Urothelium cell line (cell line): ENCODE results near the gene ATF2.
A peak's percentile ranks its signal among the peaks of the same experiment; 100 is the strongest.

ENCODE experiments used
- DNase-seq: peaks from one replicate; pipeline ENCODE4 v3.0.0; 2011; ENCODE audit warnings: low spot score, mixed read lengths
- FAIRE-seq: peaks from 2 replicates; lab custom pipeline; 2011; peaks lifted over from hg19 to GRCh38; lab: Jason Lieb, UNC

The ATF2 gene, protein sequence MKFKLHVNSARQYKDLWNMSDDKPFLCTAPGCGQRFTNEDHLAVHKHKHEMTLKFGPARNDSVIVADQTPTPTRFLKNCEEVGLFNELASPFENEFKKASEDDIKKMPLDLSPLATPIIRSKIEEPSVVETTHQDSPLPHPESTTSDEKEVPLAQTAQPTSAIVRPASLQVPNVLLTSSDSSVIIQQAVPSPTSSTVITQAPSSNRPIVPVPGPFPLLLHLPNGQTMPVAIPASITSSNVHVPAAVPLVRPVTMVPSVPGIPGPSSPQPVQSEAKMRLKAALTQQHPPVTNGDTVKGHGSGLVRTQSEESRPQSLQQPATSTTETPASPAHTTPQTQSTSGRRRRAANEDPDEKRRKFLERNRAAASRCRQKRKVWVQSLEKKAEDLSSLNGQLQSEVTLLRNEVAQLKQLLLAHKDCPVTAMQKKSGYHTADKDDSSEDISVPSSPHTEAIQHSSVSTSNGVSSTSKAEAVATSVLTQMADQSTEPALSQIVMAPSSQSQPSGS

DNA sequence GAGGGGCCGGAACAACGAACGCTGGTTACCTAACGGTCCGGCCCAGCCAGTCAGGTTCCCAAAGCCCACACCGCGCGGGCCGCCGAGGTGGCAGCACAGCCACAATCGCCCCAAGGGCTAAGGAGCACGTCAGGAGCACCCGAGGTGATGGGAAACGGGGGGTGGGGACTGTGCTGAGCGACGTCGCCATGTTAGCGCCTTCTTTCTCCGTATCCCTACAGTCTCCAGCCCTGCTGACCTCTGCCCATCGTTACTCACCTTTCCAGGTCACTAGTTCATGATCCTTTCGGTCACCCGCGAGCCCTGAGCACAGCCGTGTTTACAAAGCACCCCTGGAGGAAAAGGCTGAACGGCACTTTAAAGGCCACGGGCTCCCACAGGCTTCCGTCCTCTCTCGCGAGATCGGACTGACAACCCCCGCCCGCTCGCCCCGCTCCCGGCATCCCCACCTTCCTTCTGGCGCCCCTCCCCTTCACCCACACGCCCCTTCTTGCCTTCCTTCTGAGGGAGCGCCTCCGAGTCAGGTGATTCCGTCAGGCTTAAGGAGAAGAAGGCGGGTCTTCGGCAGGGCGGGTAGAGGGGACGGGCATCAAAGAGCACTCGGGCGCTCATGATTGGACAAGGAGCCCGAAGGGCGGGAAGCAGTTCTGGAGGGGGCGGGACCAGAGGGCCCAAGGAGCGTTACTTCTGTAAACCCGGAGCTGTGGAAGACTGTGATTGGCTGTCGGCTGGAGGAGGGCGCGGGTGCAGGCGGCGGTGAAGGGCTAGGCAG, at the start of gene ATF2:
Gene ATF2, minus strand, starts transcription at position 412 of the 772 bp plus-strand sequence. CDS start 31,760 bp downstream, outside the sequence.
- peak; percentile 76 for FAIRE-seq
- DNase-seq, result peak; percentile 98

DNA sequence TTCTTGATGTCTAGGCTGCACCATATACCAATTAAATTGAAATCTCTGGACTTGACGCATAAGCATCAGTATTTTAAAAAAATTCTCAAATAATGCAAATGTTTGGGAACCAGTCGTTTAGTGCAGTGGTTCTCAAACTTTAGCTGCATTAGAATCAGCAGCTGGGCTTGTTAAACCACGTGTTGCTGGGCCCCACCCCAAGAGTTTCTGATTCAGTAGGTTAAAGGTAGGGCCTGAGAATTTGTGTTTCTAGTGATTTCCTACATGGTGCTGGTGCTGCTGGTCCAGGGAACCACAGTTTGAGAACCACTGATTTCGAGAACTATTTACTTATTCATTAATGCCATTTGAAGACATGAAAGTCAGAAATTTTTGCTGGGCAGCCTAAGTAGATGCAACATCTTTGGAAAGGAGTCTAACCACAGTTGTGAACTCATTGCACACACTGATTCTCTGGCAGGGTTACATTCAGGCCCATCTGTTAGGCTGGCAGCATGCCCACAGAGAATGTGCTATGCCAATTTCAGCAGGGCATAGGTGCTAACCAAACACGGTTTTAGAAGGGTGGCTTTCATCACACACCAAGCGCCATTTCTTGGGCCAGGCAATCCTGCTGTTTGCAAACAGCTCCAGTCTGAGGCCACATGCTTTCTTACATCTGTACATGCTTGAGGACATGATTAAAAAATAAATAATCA, 39.9 kb upstream of the ATF2 start:
- no peak for DNase-seq

DNA sequence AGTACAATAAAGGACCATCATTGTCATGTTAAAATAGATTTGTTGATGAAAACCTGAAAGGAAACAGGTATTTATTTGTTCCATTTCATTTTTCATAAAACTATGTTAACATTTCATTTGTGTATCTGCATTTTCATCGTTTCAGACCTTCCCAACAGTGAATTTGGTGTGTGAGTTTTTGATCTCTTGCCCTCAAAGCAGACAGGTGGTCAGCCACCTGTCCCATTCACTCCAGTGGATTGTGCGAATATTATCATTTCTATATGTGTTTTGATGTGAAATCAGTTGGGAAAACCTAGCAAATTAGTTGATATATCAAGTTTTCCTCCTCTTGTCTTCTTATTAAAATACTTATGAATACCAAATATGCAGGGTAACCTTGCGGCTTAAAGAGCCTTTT, 38.9 kb upstream of the ATF2 start:
- FAIRE-seq (no peak), DNase-seq (no peak)

More for the DNA sequence above, 39.9 kb upstream of the ATF2 start:
- FAIRE-seq, result no peak

DNA sequence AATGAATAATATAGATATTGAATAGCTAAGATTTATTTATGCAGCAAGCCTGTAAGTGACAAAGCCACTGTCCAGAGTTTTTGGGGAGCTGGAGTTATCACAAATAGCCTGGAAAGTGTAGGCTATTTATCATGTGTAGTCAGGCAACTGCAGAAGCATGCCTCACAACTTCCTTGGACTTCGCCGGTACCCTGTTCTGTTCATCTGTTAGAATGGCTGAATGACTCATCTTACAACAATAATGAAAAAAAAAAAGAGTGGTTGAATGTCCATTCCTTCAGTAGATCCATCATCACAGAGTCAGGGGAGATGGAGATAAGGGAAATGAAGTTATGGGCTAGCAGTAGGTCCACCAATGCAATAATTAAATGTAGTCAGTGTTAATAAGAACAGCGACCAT, 37.5 kb upstream of the ATF2 start:
- FAIRE-seq (no peak), DNase-seq (peak; percentile 21)

DNA sequence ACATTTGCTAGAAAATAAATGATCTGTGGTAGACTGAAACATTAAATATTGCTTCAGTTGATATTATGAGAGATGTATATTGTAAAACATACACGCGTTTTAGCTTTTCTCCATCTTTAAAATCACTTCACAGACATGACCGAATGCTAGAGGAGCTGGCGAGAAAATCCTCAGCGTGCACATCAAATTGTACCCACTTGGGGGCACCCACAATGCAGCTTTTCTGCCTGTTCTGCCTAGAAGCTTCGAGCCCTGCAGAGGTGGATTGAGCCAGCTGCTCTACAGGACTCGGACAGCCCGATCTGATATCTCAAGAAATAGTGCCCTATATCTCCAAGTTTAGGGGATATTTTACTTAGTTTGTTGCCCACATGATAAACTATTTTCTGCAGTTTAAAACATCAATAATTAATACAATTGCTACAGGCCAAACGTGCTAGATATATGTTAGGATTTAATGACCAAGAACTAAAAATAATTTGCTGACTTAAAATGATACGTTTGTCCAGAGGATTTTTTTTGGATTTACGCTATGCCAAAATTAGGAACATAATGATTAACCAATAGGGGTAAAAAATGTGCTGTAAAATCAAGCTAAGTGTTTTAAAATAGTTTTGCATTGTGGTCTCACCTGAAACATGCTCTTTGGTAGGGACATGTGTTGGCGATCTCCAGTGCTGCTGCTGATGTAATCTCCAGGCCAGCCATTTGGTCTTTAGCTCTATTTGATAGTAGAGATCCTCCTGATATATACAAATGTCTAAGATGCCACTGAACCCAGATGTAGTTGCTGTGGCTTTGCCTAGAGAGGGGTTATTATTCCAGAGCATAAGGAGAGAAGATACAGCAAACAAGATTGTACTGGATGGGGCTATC, 35.9 kb upstream of the ATF2 start:
- peak; percentile 65 for DNase-seq
- FAIRE-seq, result no peak

DNA sequence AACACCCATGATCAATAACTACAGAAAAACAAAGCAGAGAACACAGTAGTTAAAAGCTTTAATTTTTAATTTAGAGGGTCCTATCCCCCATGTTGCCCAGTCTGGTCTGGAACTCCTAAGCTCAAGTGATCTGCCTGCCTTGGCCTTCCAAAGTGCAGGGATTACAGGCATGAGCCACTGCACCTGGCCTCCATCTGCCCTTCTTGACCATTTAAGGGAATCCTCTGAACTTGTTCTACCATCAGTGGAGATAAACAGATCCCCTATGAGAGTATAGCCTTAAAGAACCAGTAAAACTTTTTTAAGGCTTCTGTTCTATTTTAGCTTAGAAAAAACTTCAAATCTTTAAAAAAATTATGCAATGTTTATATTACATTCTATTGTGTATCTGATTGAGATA, 27.0 kb upstream of the ATF2 start:
- FAIRE-seq (no peak), DNase-seq (no peak)

DNA sequence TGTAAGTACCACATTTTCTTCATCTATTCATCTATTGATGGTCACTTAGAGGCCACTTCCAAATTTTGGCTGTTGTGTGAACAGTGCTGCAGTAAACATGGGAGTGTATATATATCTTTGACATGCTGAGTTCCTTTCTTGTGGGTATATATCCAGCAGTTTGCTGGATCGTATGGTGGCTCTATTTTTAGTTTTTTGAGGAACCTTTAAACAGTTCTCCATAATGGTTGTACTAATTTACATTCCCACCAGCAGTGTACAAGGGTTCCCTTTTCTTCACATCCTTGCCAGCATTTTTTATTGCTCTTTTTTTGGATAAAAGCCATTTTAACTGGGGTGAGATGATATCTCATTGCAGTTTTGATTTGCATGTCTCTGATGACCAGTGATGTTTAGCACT, 20.8 kb upstream of the ATF2 start:
- DNase-seq, result no peak
- FAIRE-seq, result no peak

DNA sequence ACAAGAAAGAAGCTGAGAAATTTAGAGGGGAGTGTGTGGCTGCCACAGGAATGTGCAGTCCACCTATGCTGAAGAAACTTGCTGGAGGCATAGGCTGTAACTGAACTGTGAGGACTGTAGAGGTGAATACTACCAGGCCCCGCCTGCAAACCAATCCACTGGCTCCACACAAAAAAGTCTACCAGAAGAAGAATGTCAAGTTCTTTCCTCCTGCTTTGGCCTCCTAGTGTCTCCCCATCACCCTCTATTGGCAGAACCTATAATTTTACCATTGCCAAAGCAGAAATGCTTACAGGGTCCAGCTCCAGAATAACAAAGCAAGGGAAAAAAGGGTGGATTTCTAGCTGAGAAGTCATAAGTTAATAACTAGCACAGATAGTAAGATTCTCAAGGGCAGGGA, 19.4 kb upstream of the ATF2 start:
- FAIRE-seq (no peak), DNase-seq (peak; percentile 8)

DNA sequence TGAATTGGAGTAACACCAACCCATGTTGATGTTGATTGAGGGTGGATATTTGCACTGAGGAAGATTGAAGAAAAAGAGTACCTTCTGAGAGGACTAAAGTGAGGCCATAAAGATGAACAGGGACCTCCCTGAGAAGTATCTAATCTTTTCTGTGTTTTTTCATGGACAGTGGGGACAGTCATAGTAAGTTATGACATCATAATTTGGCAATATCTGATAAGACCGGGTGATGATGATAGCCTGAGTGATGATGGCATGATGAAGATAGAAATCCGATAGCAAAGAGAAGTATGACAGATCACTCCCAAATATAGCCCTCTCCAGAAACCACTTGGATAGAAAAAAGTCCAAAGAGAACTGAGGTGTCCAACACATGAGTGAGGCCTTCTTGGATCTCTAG, 15.7 kb upstream of the ATF2 start:
- no peak for DNase-seq

DNA sequence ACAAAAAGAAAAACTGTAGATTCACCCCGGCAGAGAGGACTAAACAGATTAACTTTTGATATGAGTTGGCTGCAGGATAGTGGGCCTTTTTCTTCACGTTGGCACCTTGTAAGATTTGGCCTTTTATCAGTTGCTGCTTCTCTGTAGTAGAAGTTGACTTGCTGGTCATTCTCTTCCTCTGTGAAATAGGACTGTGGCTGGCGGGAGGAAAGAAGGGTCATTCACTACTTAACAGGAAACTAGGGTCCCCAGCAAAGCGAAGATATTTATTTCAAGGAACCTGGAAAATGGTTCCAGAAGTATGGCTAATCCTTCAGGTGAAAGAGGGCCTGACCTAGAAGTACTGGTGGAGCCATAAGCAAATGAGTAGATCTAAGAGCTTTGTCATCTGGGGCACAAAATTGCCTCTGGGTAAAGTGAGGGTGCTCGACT, 13.9 kb upstream of the ATF2 start:
- FAIRE-seq, result no peak
- no peak for DNase-seq

More for the DNA sequence above, 15.7 kb upstream of the ATF2 start:
- FAIRE-seq, result no peak

DNA sequence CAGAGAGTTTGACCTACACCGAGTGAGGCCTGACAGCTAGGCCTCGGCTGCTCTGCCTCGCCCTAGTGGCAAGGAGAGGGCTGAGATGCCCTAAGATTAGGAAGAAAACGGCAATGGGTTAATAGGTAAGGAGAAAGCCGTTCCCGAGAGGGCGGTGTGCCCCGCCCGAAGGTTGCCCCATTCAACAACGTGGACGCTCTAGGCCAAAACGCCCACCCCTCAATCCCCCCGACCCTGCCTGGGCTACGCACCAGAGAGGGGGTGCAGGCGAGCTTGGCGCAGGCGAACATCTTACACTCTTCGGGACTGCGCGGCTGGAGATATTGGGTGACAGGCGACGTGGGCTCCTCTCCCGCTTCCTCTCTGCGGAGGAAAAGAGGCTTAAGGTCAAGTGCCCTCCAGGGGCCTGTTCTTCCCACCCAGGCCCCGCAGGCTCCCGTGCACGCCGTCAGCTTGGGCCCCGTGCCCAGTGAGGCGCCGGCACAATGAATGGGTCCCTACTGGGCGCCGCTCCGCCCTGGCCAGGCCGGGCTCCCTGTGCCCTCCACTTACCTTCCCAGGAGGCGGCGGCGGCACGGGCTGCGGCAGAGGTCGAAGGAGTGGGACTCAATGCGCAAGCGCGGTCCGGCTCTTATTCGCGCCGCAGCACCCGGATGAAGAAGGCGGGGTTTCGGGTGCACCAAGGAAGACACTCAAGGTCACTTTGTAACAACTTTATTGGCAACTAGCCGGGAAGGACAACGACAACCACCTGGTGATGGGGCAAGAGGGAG, 13.3 kb upstream of the ATF2 start, which contains the start of gene ATP5MC3:
Gene ATP5MC3, minus strand, starts transcription at position 607 of the 773 bp plus-strand sequence. Its CDS starts 317 bp downstream, at position 290.
- DNase-seq (peak; percentile 96), FAIRE-seq (no peak)

DNA sequence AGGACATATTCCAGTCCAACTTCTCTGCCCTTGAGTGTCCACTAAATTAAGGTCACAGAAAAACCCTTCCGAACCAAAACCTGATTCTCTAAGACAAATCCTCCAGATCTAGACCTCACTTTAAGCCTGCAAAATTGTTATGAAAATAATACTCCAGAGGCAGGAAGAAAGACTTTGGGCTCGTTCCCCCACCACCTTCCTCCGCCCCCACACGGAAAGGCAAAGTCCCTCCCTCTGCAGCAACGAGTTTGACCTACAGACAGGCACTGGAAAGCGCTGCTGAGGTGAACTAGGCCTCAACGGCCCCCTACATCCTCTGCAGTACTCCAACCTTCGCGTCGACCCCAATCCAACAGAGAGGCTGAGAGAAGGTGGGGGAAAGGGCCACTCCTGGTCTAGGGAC, 12.7 kb upstream of the ATF2 start:
- DNase-seq (peak; percentile 39), FAIRE-seq (no peak)

DNA sequence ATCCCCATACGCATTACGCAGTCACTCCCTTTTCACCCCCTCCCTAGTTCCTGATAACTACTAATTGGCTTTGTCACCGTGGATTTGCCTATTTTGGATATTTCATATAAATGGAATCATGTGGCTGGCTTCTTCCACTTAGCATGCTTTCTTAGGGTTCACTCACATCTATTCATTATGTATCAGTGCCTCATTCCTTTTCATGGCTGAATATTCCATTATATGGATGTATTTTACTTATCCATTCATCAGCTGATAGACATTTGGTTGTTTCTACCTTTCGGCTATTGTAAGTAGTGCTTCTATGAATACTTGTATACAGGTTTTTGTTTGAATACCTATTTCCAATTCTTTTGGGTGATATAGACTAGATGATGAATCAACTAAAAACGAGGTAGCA, 8.6 kb upstream of the ATF2 start:
- FAIRE-seq (no peak), DNase-seq (no peak)

DNA sequence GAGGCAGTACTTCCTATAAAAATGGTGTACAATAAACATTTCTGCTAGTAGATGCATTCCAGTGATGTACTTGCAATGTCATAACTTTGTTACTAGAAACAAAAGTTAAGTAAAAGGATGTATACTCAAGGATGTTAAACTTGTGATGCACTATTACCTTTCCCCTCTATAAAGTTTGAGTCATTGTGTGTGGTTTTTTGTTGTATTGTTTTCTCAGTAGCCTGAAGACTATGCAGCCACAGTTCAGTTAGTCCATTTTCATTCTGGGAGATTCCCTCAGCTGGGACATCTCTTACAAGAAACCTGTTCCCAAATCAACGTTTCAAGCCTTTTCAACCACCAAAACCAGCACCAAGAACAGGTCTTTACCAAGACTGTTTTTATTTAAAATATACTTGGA, 7.9 kb upstream of the ATF2 start:
- FAIRE-seq, result no peak
- no peak for DNase-seq

DNA sequence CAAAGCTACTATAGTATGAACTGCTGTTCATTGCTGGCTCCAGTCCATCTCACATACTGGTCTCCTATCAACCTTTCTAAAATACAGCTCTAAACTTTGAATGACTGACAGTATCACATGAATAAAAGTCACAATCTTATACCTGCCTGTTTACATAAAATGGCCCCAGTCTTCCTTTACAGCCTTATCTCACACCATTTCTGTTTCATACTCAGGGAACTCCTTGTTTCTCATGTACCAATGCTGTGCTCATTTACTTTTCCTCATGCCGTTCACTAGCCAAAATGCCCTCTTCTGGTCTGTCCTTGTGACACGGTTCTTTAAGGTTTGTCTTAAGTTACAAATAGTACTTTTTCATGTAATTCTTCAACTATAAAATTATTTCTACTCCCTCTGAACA, 7.3 kb upstream of the ATF2 start:
- DNase-seq (no peak), FAIRE-seq (no peak)

DNA sequence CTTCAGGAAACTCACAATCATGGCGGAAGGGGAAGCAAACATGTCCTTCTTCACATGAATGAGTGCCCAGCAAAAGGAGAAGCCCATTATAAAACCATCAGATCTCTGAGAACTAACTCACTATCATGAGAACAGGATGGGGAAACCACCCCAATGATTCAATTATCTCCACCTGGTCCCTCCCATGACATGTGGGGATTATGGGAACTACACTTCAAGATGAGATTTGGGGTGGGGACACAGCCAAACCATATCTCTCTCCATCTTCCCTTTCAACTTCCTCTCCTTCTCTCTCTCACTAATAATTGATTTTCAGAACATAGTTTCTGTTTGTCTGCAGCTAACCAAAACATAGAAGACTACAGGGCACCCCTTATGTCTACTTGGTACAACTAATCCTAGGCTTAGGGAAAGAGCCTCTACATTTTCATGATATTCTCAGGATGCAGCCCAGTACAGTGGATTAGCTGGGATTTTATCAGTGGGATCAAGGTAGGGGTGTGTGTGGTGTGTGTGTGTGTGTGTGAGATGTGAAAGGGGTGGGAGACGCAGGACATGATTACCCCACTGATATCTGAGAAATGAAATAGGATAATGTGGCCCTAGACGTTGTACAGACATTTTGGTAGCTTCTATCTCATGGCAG, 2.8 kb upstream of the ATF2 start:
- no peak for DNase-seq

DNA sequence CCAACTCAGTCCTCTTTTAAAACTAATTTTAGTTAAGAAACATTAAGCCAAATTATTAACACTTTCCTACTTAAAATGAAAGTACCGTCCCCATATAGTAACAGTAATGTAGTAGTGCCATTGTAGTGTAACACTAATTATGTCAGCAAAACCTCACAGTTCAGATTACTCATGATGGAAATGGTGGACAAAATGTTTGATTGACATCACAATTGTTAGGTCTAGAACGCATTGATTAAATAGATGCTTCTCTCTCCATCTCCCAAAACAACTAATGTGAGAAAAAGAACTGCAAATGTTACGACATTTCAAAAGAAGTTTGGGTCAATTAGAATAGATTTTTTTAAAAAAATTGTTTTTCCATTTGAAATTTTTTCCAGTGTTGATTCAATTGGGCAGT, 1.2 kb upstream of the ATF2 start:
- no peak for FAIRE-seq
- DNase-seq, result no peak

More for the DNA sequence above, 2.8 kb upstream of the ATF2 start:
- no peak for FAIRE-seq

DNA sequence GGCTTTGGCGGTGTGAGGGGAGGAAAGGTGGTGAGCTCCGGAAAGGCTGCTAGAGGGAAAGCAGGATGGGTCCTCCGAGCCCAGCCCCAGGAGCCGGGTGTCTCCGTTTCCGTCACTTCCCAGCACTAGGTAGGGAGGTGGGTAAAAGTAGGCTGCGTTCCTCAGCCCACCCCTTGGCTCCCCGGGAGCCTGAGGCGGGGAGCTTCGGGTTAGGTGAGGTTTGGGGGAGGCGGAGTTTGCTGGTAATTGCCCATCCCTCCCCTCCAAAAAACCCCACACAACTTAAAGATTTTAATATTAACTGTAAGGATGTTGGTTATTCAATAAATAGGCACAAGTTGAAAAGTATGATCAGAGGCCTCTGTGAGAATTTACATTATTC, 552 bp upstream of the ATF2 start:
- no peak for DNase-seq
- FAIRE-seq, result no peak
